Fibroblast of the aortic adventitia (primary cell): ENCODE data around the gene NEU1. TPM values are rescaled to one million over a fixed set of nuclear protein-coding genes. Genes with fewer than 3 reads are reported as not detected.
"Not testable (repeated sequence)": the region's sequence is repeated elsewhere in the genome, so short reads cannot be mapped to it uniquely, and the experiment has no call there.

ENCODE experiments used
- DNase-seq: peaks from one replicate; pipeline ENCODE4 v3.0.0-alpha.2; 2010; ENCODE audit warnings: low read depth
- H3K4me3 ChIP-seq: 2 replicates; pipeline ENCODE4 v1.5.1; 2011; ENCODE audit warnings: low read depth, mild to moderate bottlenecking, control low read depth, low read length, moderate library complexity
- CTCF ChIP-seq: IDR thresholded peaks from 2 replicates; pipeline ENCODE4 v1.5.1; 2011; ENCODE audit warnings: mild to moderate bottlenecking, low read length, control low read depth, inconsistent platforms; ENCODE audit not compliant: insufficient read depth
- total RNA-seq: library from RNA; depleted of rRNA; stranded (reverse); fragments of >200 nt; gene quantifications from 2 replicates; pipeline ENCODE4 v1.2.3, GENCODE V29; 2012; ENCODE audit warnings: low replicate concordance

The NEU1 gene
- total RNA-seq: 35.8 and 48.2 TPM in 2 replicates

DNA sequence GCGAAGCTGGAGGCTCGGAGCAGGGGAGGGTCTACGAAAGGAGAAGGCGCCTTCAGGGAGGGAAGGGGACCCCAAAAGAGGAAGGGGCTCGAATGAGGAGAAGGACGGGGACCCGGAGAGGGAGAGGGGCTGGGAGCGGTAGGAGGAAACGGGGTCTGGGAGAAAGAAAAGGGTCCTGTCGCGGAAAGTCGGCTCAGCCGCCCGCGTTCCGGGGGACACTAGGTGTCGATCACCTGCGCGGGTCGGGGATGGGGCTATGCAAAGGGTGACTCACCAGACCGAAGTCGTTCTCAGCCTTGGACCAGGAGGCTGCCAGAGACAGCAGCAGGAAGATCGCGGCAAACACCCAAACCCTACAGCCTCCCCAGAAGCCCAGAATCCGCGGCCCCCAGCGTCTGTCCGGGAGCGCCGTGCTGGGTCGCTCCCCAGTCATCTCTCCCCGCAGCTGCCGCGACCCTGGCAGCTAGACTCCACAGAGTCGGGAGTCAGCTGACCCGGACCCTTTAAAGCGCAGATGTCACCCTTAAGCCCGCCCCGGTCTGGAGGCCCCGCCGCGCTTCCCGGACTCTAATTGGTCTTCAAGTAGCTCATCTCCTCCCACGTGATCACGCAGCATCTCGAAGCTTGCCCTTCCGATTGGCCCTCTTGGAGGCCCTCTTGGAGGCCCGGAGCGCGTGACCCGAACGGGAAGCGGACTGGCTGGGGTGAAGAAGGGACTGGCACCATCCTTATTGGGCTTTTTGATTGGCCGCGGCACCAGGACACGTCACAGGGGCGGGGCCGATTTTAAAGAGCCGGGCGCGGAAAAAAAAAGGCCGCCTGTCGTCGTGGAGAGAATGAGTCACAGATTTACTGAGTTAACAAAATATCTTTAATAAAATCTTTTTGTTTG is at the start of gene NEU1:
Gene NEU1, minus strand, starts transcription at position 478 of the 892 bp plus-strand sequence. Its CDS starts 45 bp downstream, at position 433.
- peak; percentile 100 for DNase-seq
- no peak for TF ChIP-seq CTCF
- H3K4me3 ChIP-seq: peak within 1 kb of the TSS; percentile 96

- no peak for TF ChIP-seq CTCF
- no peak for DNase-seq
- H3K4me3 ChIP-seq: no peak overlapping the region
Observed at GRCh38 chr6:31911826-31912585, 49.4 kb upstream of the NEU1 start.

- not testable (repeated sequence) for DNase-seq, H3K4me3 ChIP-seq
Observed at GRCh38 chr6:31909298-31909697, 46.7 kb upstream of the NEU1 start.

- no peak overlapping the region for H3K4me3 ChIP-seq
- TF ChIP-seq CTCF: no peak
- peak; percentile 35 for DNase-seq
Observed at GRCh38 chr6:31908791-31909190, 46.2 kb upstream of the NEU1 start.

DNA sequence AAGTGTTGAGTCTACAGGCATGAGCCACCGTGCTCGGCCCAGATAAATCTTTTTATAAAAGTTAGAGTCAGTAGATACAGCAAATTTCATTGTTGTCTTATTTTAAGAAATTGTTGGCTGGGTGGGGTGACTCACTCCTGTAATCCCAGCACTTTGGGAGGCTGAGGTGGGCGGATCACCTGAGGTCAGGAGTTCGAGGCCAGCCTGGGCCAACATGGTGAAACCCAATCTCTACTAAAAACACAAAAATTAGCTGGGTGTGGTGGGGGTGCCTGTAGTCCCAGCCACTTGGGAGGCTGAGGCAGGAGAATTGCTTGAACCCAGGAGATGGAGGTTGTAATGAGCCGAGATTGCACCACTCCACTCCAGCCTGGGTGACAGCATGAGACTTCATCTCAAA is 45.6 kb upstream of the NEU1 start:
- H3K4me3 ChIP-seq, DNase-seq: not testable (repeated sequence)

DNA sequence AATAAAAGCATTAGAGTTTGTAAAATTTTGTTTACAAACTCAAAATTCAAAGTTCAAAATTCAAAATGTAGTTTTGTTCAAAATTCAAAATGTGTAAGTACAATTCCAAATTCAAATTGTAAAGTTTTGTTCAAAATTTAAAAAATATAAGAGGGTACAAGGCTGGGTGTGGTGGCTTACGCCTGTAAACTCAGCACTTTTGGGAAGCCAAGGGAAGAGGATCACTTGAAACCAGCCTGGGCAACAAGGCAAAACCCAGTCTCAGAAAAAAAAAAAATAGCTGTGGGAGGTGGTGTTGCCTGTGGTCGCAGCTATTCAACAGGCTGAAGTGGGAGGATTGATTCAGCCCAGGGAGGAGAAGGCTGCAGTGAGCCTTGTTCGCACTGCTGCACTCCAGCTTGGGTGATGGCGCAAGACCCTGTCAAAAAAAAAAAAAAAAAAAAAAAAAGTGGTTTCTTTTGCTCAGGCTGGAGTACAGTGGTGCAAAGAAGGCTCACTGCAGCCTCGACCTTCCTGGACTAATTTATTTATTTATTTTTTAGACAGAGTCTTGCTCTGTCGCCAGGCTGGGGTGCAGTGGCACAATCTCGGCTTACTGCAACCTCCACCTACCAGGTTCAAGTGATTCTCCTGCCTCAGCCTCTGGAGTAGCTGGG is 44.7 kb upstream of the NEU1 start:
- peak; percentile 83 for DNase-seq
- no peak overlapping the region for H3K4me3 ChIP-seq
- TF ChIP-seq CTCF: no peak

DNA sequence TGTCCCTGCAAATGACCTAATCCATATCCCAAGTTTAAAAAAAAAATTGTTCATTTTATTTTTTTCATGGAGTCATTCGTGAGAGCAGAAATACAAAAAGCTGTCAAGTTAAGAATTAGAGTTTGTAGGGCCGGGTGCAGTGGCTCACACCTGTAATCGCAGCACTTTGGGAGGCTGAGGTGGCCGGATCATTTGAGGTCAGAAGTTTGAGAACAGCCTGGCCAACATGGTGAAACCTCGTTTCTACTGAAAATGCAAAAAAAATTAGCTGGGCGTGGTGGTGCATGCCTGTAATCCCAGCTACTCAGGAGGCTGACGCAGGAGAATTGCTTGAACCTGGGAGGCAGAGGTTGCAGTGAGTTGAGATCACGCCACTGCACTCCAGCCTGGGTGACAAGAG is 44.1 kb upstream of the NEU1 start:
- H3K4me3 ChIP-seq, DNase-seq: not testable (repeated sequence)

DNA sequence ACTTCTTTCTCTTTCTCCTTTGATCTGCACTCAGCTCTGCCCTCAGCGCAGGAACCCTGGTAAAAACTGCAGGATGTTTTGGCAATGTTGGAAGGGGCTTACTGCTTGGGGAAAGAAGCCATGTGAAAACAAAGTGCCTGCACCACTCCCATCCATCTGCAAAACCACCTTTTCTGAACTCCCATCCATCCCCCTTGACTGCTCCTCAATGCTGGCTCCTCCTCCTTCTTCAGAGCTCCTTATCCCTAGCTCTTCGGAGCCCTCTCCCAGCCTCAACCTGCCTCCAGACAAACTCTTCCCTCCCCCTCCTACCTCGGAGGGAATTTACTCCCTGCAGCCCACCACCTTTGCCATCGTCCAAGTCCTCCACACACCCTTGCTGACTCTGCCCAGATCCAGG is 43.5 kb upstream of the NEU1 start:
- no peak for DNase-seq
- TF ChIP-seq CTCF: no peak
- H3K4me3 ChIP-seq: no peak overlapping the region
